ENCODE data around the gene PATZ1. TPM values are rescaled to one million over a fixed set of nuclear protein-coding genes. Genes with fewer than 3 reads are reported as not detected.
A peak's percentile ranks its signal among the peaks of the same experiment; 100 is the strongest.

Gene PATZ1
- total and polyA plus RNA-seq, 2 of the 8 experiments (the other 6 are each of a cell fraction or from before 2014, with no cell fraction given) = 62.1 to 70.9 TPM

DNA sequence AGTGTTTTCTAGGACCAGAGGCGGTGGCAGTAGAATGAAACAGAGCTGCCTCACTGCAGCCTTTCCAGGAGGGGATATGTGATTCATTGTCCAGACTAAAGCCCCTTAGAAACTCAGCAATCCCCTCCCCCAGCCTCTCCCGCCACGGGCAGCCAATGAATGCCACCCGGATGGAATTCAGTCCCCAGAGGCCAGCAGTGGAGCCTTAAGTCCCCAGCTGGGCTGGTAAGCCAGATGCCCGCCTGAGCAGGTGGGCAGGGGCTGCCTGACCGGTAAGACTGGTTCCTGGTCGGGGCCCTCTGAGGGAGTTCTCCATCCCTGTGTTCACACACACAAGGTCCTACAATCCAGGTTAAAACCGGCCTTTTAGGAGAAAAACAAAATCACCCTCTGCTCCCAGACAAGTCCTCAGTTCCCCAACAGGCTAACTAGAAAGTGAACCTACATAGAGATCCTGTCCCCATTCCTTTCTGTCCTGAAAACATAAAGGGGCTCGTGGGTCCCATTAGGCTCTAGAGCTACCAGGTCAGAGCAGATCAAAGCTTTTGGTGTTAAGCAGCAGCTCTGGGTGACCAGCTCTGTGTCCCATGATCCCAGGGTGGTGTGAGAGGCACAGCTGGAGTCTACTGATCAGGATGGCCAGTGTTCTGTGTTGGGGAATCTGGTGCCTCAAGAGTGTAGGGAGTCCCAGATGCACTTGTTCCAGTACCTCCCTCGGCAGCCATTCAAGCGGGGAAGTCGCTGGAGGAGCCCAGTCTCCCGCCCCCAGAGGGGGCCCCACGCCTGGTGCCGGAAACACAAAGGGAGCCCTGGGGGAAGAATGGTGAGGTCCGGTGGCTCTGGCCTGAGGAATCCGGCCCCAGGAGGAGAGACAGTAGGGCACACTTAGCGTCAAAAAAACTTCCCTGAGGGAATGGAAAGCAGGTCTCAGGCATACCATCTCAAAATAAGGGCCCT is 2.6 kb downstream of the PATZ1 start:
- peak overlapping the region; percentile 88 for H2BK20ac ChIP-seq (ENCODE audit: low read length)
- peaks cover 34% of the 10 kb centered on the region for H3K23me2 ChIP-seq (ENCODE audit: low read depth, low read length)
- H3K18ac ChIP-seq (ENCODE audit: extremely low read depth, low read length) = peak overlapping the region; percentile 98
- peaks cover 5 to 54% (median 15%) of the 10 kb centered on the region in 4 experiments; a peak in 7 of 8 replicates for H3K36me3 ChIP-seq (ENCODE audit: control insufficient read depth in 2 of 4, insufficient read depth in 4 of 4, low read length in 3 of 4)
- peak overlapping the region in 3 of 4 experiments; percentile 81 to 87 (median 82); a peak in 6 of 7 replicates for H3K9ac ChIP-seq (replicated peaks in 1 of 4; ENCODE audit: extremely low read depth in 1 of 4, low read depth in 3 of 4, low read length in 3 of 4)
- peak overlapping the region; percentile 96 for H2BK5ac ChIP-seq (ENCODE audit: low read depth, low read length)
- H4K20me1 ChIP-seq (replicated peaks in 1 of 2; ENCODE audit: control insufficient read depth in 1 of 2, insufficient read depth in 2 of 2, low read length in 2 of 2) = peaks cover 2 to 9% of the 10 kb centered on the region in 2 experiments
- POLR2A ChIA-PET (ENCODE audit: partially characterized antibody) = interaction anchor here (0.5 to 9.4 kb wide), 18 partner anchors 11 to 236 kb away, joined by 3 to 116 read pairs (median 5); partner anchors contain the start of genes DRG1 and PIK3IP1
- 10% methylated on average over 18 of the region's 18 CpGs; no CpG with 5 or more reads in 1 of the 2 experiments for WGBS, 2 experiments (ENCODE audit: extremely low coverage in 1 of 2, insufficient coverage in 1 of 2, insufficient read length in 1 of 2, insufficient replicate concordance in 2 of 2, low coverage in 1 of 2, low lambda C conversion rate in 2 of 2, missing lambda C conversion rate in 1 of 2)
- H3K27ac ChIP-seq (ENCODE audit: low read depth, low read length) = peak overlapping the region; percentile 93
- H2BK15ac ChIP-seq (ENCODE audit: low read length) = peak overlapping the region; percentile 94
- no peaks in the 10 kb centered on the region for H3K9me3 ChIP-seq (ENCODE audit: insufficient read depth in 2 of 2, low read depth in 1 of 2, low read length in 1 of 2)
- H3K27me3 ChIP-seq (replicated peaks in 1 of 4; ENCODE audit: control insufficient read depth in 3 of 4, extremely low read depth in 1 of 4, insufficient read depth in 3 of 4, low read length in 3 of 4) = no peaks in the 10 kb centered on the region
- H3K23ac ChIP-seq (ENCODE audit: insufficient read length) = peak overlapping the region; percentile 40
- H3K79me1 ChIP-seq (ENCODE audit: low read depth, low read length) = peaks cover 29% of the 10 kb centered on the region
- peak overlapping the region; percentile 78 for H3K56ac ChIP-seq (replicated peaks; ENCODE audit: insufficient read length, low read depth, low read length)
- H3K4me2 ChIP-seq (ENCODE audit: insufficient read depth in 1 of 2, low read depth in 2 of 2, low read length in 2 of 2) = peak overlapping the region; percentile 82 to 95
- H2BK120ac ChIP-seq (replicated peaks; ENCODE audit: low read depth, low read length) = peak overlapping the region; percentile 85
- peak overlapping the region; percentile 92 for H4K91ac ChIP-seq (replicated peaks; ENCODE audit: insufficient read length, low read length)
- CTCF ChIA-PET (ENCODE audit: partially characterized antibody) = interaction anchor here (0.5 to 2.0 kb wide), 4 partner anchors 15 to 201 kb away, joined by 3 to 5 read pairs (median 3); no protein-coding TSS in a partner anchor
- H3K4me1 ChIP-seq (replicated peaks in 1 of 4; ENCODE audit: control insufficient read depth in 3 of 4, insufficient read depth in 4 of 4, low read length in 3 of 4) = peaks cover 0 to 50% (median 37%) of the 10 kb centered on the region in 4 experiments; a peak in 6 of 7 replicates
- H3K14ac ChIP-seq (ENCODE audit: insufficient read length) = peak overlapping the region; percentile 25
- peak overlapping the region; percentile 99 for H4K5ac ChIP-seq (ENCODE audit: insufficient read length, low read depth, low read length)
- peak overlapping the region; percentile 64 to 93 (median 78) for H3K4me3 ChIP-seq (ENCODE audit: extremely low read depth in 1 of 4, insufficient read depth in 2 of 4, low read depth in 3 of 4, low read length in 4 of 4)
- peak overlapping the region; percentile 96 for H3K4ac ChIP-seq (replicated peaks; ENCODE audit: insufficient read length, low read depth, low read length)
- peak; percentile 68 to 89 for DNase-seq (ENCODE audit: low read depth in 1 of 2, low spot score in 2 of 2)
- peak overlapping the region; percentile 94 for H4K8ac ChIP-seq (ENCODE audit: extremely low read depth, insufficient read depth, low read length)
- no peak overlapping the region for H2AFZ ChIP-seq (ENCODE audit: low read length)
- H2AK5ac ChIP-seq (ENCODE audit: low read depth, low read length) = peak overlapping the region; percentile 95
- no peak for FAIRE-seq
- peaks cover 4 to 66% of the 10 kb centered on the region in 2 experiments; a peak in 3 of 4 replicates for H3K79me2 ChIP-seq (ENCODE audit: control insufficient read depth in 1 of 2, insufficient read depth in 2 of 2, low read length in 2 of 2)
- H2BK12ac ChIP-seq (ENCODE audit: low read depth, low read length) = peak overlapping the region; percentile 99; the same call in 1 of the 2 replicates
- TF ChIP-seq BACH1 (IDR thresholded peaks at IDR 0.05; ENCODE audit: low read length) (no peak), SP2 (IDR thresholded peaks at IDR 0.05; ENCODE audit: low read length) (no peak), PHF8 (conservative IDR thresholded peaks at IDR 0.05; ENCODE audit: low read depth, low read length) (0 out of 2 replicates have a peak, but pooled peaks have one; percentile 35), KDM4A (IDR thresholded peaks at IDR 0.05; ENCODE audit: low read depth, low read length, severe bottlenecking) (no peak), SIX5 (IDR thresholded peaks at IDR 0.05; ENCODE audit: low read depth, low read length) (no peak), BCL11A (IDR thresholded peaks at IDR 0.05; ENCODE audit: low read depth in 2 of 2, low read length in 2 of 2) (peak in 1 of 2 experiments; percentile 59), GABPA (IDR thresholded peaks at IDR 0.05; ENCODE audit: borderline replicate concordance, insufficient read depth, low read length) (no peak; the same call in 1 of the 2 replicates)
- TF ChIP-seq, protein P1, sequence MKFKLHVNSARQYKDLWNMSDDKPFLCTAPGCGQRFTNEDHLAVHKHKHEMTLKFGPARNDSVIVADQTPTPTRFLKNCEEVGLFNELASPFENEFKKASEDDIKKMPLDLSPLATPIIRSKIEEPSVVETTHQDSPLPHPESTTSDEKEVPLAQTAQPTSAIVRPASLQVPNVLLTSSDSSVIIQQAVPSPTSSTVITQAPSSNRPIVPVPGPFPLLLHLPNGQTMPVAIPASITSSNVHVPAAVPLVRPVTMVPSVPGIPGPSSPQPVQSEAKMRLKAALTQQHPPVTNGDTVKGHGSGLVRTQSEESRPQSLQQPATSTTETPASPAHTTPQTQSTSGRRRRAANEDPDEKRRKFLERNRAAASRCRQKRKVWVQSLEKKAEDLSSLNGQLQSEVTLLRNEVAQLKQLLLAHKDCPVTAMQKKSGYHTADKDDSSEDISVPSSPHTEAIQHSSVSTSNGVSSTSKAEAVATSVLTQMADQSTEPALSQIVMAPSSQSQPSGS (IDR thresholded peaks at IDR 0.05; ENCODE audit: low read length) = no peak
